Stromal cell of bone marrow (primary cell): ENCODE results near the gene CPLANE1.
A peak's percentile ranks its signal among the peaks of the same experiment; 100 is the strongest.
"Not testable (repeated sequence)": the region's sequence is repeated elsewhere in the genome, so short reads cannot be mapped to it uniquely, and the experiment has no call there.

Experiments
- DNase-seq: peaks from one replicate; pipeline ENCODE4 v3.0.0-alpha.2; 2012; ENCODE audit warnings: low read depth

The CPLANE1 gene

GRCh38 chr5:37248970-37249814, at the start of gene CPLANE1:
Gene CPLANE1, minus strand, starts transcription at chr5:37249376. Its CDS starts 1,678 bp downstream, at chr5:37247698.
- peak; percentile 58 for DNase-seq

DNA sequence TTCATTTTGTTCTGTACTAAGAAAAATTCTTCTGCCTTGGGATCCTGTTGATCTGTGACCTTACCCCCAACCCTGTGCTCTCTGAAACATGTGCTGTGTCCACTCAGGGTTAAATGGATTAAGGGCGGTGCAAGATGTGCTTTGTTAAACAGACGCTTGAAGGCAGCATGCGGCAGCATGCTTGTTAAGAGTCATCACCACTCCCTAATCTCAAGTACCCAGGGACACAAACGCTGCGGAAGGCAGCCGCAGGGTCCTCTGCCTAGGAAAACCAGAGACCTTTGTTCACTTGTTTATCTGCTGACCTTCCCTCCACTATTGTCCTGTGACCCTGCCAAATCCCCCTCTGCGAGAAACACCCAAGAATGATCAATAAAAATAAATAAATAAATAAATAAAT, 47.1 kb upstream of the CPLANE1 start:
- not testable (repeated sequence) for DNase-seq

DNA sequence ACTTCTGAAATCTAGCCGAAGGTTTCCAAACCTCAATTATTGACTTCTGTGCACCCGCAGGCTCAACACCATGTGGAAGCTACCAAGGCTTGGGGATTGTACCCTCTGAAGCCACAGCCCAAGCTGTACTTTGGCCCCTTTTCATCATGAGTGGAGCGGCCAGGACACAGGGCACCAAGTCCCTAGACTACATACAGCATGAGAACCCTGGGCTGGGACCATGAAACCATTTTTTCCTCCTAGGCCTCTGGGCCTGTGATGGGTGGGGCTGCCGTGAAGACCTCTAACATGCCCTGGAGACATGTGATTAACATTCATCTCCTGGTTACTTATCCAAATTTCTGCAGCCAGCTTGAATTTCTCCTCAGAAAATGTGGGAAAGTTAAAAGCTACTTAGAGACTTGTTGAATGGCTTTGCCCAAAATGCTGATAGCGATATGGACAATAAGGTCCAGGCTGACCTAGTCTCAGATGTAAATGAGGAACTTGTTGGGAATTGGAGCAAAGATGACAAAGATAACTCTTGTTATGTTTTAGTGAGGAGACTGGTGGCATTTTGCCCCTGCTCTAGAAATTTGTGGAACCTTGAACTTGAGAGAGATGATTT, 34.1 kb upstream of the CPLANE1 start:
- no peak for DNase-seq

DNA sequence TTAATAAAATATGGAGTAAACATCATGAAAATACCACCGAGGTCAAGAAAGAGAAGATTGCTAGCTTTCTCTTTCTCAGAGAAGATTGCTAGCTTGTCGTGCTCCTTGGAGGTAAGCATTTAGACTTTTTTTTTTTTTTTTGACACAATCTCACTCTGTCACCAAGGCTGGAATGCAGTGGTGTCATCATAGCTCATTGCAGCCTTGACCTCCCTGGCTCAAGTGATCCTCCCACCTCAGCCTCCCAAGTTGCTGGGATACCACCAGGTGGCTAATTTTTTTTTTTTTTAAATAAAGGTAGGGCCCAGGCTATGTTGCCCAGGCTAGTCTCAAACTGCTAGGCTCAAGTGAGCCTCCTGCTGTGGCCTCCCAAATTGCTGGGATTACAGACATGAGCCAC, 26.3 kb upstream of the CPLANE1 start:
- no peak for DNase-seq

GRCh38 chr5:37272511-37272910, 23.3 kb upstream of the CPLANE1 start:
- no peak for DNase-seq

- DNase-seq, result not testable (repeated sequence)
Observed at GRCh38 chr5:37268100-37268499, 18.9 kb upstream of the CPLANE1 start.

- no peak for DNase-seq
Observed at GRCh38 chr5:37255774-37256358, 6.7 kb upstream of the CPLANE1 start.

GRCh38 chr5:37254581-37254980, 5.4 kb upstream of the CPLANE1 start:
- no peak for DNase-seq

DNA sequence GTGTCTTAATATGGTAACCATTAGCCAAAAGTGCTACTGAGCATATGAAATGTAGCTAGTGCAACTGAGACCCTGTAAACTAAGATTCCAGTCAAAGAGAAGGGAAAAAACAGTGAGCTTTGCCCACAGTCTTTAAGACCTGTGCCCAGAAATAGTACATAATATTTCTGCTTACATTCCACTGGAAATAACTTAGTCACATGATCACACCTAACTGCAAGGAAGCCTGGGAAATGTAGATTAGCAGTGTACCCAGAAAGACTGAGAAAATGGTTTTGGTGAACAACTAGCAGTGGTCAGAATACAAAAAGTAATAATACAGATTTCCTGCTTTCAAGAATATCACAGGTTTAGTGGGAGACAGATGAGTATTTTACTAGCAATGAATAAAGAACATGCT, 2.5 kb upstream of the CPLANE1 start:
- DNase-seq, result no peak

DNA sequence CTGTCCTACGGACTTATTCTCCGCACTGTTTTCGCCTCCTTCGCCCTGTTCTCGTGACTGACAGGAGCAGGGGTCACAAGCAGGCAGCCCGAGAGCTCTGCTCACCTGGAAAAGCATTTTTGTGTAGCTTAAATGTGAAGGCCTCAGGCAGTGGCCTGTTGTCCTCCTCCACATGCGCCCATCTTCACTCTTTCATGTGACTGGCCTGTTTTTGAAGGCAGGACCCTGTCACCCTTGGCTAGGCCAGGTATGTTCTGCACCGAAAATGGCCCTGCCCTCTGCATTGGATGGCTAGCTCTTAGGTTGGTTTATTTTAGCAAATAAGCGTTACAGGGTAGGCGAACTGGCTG, 614 bp upstream of the CPLANE1 start:
- DNase-seq, result no peak

DNA sequence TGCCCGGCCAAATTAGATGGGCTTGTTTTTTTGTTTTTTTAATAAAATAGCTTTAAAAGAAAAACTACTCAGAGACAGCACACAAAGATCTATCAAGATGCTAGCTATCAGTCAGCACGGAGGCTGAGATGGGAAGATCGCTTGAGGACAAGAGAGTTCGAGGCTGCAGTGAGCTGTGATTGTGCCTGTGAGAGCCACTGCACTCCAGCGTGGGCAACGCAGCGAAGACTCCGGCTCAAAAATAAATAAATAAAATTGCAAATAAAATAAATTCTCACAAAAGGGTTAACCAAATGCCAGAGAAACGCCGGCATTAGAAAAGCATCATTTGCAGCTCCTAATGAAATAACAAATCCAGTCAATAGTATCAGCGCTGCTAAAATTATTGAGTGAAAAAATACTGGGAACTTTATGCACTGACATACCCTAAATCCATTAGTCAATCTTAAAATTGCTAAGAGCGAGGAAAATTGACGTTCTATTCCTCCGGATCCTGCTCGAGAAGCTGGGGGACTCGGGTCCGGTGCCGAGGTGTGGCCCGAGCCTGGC, 681 bp downstream of the CPLANE1 start:
- DNase-seq, result no peak

- DNase-seq, result no peak
Observed at GRCh38 chr5:37247496-37247895, 1.7 kb downstream of the CPLANE1 start.

DNA sequence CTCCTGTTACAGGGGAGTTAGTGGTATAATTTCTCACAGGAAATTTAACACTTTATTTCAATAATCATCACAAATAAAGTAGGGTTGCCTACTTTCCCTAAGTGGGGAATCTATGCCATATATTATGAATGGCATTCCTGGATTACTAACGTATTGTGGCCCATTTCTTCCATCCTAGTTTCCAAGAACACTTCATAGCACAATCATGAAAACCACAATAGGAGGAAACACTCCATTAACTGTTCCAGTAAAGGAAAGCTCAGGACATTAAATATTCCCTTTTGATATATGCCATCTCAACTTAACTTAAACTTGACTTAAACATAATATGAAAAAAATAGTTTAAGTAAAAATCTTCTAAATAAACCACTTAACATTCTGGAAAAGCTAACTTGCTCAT, 2.1 kb downstream of the CPLANE1 start:
- no peak for DNase-seq

DNA sequence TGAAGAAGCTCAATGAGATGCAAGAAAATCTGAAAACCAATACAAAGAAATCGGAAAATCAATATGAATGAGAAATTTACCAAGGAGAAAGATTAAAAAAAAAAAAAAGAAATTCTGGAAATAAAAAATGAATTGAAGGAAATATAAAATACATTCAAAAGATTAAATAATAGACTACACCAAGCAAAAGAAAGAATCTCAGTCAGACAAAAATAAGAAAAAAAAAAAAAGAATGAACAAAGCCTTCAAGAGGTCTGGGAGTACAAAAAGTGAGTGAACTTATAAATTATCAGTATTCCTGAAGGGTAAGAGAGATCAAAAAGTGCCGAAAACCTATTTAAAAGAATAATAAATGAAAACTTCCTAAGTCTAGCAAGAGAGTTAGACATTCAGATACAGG, 14.9 kb downstream of the CPLANE1 start:
- DNase-seq, result no peak

DNA sequence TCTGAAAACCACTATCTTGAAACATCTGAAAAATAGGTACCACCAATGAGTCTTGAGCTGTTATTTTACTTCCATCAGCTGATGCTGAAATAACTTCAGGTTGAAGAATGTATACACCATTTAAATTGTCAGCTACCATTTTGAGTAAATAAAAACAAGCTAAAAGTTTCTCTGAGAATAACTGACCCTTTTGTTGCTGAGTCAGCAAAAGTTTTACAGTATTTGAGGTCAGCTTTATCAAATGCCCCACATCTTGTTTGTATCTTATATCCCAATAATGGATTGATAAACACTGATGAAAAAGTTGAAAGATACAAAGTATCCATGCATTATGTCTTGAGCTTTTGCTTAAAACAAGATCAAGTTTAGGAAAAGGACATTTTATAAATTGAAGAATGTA, 22.8 kb downstream of the CPLANE1 start:
- no peak for DNase-seq

DNA sequence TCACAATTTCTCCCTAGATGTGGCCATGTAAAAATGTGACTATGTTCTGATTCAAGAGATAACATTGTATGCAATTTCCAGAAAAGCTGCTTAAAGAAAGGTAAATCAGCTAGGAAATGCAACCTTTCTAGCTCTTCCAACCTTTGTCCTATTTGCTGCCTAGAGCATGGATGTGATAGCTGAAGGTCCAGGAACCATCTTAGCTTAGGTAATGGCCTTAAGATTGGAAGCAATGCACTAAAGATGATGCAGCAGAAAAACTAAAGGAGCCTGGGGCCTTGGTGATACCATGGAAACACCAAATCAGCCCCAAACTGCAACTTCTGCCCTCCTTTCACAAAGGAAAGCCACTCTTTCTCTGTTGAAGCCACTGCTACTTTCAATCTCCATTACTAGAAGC, 27.0 kb downstream of the CPLANE1 start:
- no peak for DNase-seq

DNA sequence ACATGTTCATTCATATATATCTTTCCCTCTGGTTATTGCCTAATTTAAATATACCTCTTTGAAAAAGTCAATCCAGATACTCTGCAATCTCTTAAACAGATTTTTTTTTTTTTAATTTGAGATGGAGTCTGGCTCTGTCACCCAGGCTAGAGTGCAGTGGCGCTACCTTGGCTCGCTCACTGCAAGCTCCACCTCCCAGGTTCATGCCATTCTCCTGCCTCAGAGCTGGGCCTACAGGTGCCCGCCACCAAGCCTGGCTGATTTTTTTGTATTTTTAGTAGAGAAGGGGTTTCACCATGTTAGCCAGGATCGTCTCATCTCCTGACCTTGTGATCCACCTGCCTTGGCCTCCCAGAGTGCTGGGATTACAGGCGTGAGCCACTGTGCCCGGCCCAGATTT, 28.8 kb downstream of the CPLANE1 start:
- not testable (repeated sequence) for DNase-seq

DNA sequence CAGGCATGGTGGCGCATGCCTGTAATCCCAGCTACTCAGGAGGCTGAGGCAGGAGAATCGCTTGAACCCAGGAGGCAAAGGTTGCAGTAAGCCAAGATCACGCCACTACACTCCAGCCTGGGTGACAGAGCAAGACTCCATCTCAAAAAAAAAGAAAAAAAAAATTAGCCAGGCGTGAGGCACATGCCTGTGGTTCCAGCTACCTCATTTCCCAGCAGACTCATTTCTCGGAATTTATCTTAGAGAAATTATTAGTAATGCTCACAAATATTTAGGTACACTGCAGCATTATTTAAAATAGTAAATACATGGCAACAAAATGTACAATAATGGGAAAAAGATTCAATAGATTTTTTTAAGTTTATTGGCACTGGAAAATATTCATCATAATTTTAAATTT, 29.8 kb downstream of the CPLANE1 start:
- DNase-seq, result not testable (repeated sequence)

GRCh38 chr5:37217976-37218375, 31.2 kb downstream of the CPLANE1 start:
- no peak for DNase-seq

- DNase-seq, result no peak
Observed at GRCh38 chr5:37214550-37214949, 34.6 kb downstream of the CPLANE1 start.

DNA sequence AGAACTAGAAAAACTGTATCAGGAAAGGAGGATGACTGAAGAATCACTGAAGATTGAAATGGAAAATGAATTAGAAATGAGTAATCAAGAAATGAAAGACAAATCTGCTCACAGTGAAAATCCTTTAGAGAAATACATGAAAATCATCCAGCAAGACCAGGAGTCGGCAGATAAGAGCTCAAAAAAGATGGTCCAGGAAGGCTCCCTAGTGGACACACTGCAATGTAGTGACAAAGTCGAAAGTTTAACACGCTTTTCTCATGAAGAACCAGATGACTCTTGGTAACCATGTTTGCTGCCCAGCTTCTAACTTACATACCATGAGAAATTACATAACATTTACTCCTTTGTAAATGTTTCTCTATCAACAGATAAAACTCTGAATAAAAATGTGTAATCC, 37.1 kb downstream of the CPLANE1 start:
- DNase-seq, result no peak

DNA sequence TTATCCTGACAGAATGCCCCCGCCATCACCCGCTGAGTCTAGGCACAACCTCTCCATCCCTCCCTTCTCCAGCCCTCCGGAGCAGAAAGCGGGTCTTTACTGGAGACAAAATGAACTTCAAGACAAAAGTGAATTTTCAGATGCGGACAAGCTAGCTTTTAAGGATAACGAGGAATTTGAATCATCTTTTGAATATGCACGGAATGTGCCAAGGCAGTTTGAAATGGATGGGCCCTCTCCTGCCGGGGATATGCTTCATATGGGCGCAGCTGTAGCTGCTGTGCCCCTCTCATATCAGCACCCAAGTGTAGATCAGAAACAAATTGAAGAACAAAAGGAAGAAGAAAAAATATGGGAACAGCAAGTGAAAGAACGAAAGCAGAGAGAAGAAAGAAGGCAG, 37.5 kb downstream of the CPLANE1 start:
- no peak for DNase-seq
